ENCODE data around the gene ABCB1. TPM values are rescaled to one million over a fixed set of nuclear protein-coding genes. Genes with fewer than 3 reads are reported as not detected.
"Not testable (repeated sequence)": the region's sequence is repeated elsewhere in the genome, so short reads cannot be mapped to it uniquely, and the experiment has no call there.

The ABCB1 gene
- total RNA-seq, 1 experiment from 2014 or later, result 3.0 TPM

GRCh38 chr7:87598234-87599009 lies 2.3 kb downstream of the ABCB1 start:
- no peak for DNase-seq (ENCODE audit: low read depth in 1 of 2, low spot score in 2 of 2)
- Histone ChIP-seq H3K4me1 (replicated peaks) (peaks cover 12% of the 10 kb centered on the region), H3K4me3 (no peak overlapping the region), H3K27ac (no peak overlapping the region), H3K36me3 (no peaks in the 10 kb centered on the region), H3K9me3 (replicated peaks) (no peaks in the 10 kb centered on the region), H3K27me3 (replicated peaks) (peaks cover 45% of the 10 kb centered on the region)

DNA sequence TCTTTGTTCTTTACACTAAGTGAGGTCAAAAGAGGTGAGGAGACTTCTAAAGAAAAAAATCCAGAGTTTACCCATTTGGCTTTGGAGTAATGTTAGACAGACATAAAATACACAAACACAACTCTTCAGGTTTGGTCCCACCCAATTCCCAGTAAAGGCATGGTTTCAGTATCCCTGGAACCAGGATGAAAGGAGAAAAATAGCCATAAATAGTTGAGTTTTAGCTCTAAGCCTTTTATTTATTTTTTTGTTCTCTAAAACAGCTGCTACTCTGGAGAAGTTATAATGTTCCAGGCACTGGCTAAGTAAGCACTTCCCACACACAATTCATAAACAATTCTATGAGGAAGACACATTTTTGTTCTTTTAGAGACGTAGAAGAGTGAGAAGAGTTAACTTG lies 4.0 kb downstream of the ABCB1 start:
- H3K27me3 ChIP-seq (replicated peaks), result peaks cover 35% of the 10 kb centered on the region
- H3K36me3 ChIP-seq, result no peaks in the 10 kb centered on the region
- H3K4me3 ChIP-seq, result no peak overlapping the region
- peak in 1 of 2 experiments; percentile 19 for DNase-seq (ENCODE audit: low read depth in 1 of 2, low spot score in 2 of 2)
- peaks cover 12% of the 10 kb centered on the region for H3K4me1 ChIP-seq (replicated peaks)
- H3K9me3 ChIP-seq (replicated peaks), result no peaks in the 10 kb centered on the region
- no peak overlapping the region for H3K27ac ChIP-seq

GRCh38 chr7:87596136-87596535 lies 4.5 kb downstream of the ABCB1 start:
- H3K36me3 ChIP-seq, result no peaks in the 10 kb centered on the region
- peaks cover 30% of the 10 kb centered on the region for H3K27me3 ChIP-seq (replicated peaks)
- DNase-seq (ENCODE audit: low read depth in 1 of 2, low spot score in 2 of 2), result no peak
- peaks cover 12% of the 10 kb centered on the region for H3K4me1 ChIP-seq (replicated peaks)
- no peak overlapping the region for H3K4me3 ChIP-seq
- no peak overlapping the region for H3K27ac ChIP-seq
- no peaks in the 10 kb centered on the region for H3K9me3 ChIP-seq (replicated peaks)

DNA sequence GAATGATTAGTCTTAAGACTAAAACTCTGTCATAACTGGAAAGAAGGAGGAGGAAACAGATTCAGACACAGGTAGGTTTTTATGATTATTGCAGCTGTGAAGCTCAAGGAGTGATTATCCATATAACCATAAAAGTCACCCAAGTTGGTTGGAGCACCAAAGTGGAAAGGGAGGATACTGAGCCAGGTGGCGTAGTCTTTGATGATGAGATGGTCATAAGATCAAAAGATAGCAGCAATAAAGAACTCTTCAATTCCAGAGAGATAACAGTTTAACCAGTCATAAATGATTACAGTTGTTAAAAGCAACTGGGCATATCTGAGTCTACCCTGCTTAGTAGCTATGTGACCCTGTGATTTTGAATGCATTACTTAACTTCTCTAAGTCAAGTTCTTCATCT lies 8.4 kb downstream of the ABCB1 start:
- Histone ChIP-seq H3K27ac (no peak overlapping the region), H3K4me3 (no peak overlapping the region), H3K4me1 (replicated peaks) (0 out of 2 replicates have a peak, but pooled peaks cover 3% of the 10 kb centered on the region), H3K27me3 (replicated peaks) (peaks cover 4% of the 10 kb centered on the region), H3K36me3 (no peaks in the 10 kb centered on the region), H3K9me3 (replicated peaks) (no peaks in the 10 kb centered on the region)
- no peak for DNase-seq (ENCODE audit: low read depth in 1 of 2, low spot score in 2 of 2)

DNA sequence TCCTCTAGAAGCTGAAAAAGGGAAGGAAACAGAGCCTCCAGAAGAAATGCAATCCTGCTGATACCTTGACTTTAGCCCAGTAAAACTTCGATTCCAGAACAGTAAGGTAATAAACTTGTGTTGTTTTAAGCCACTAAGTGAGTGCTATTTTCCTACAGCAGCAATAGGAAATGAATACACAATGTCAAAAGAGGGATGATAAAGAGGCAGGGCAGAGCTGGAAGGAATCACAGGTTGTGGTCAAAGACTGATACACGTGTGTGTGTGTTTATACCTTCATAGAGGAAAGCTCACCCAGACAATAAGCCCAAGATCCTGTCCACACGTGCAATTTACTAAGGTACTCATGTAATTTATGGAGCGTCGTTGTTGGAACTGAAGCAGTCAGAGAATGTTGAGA lies 9.5 kb downstream of the ABCB1 start:
- no peak for DNase-seq (ENCODE audit: low read depth in 1 of 2, low spot score in 2 of 2)
- H3K36me3 ChIP-seq, result no peaks in the 10 kb centered on the region
- no peak overlapping the region for H3K4me3 ChIP-seq
- no peak overlapping the region for H3K27ac ChIP-seq
- H3K27me3 ChIP-seq (replicated peaks), result peaks cover 4% of the 10 kb centered on the region
- no peaks in the 10 kb centered on the region for H3K4me1 ChIP-seq (replicated peaks)
- no peaks in the 10 kb centered on the region for H3K9me3 ChIP-seq (replicated peaks)

- Histone ChIP-seq H3K27ac (no peak overlapping the region), H3K4me3 (no peak overlapping the region), H3K4me1 (replicated peaks) (no peaks in the 10 kb centered on the region), H3K36me3 (no peaks in the 10 kb centered on the region), H3K9me3 (replicated peaks) (no peaks in the 10 kb centered on the region), H3K27me3 (replicated peaks) (peaks cover 4% of the 10 kb centered on the region)
- DNase-seq (ENCODE audit: low read depth in 1 of 2, low spot score in 2 of 2), result no peak
These were observed 10.1 kb downstream of the ABCB1 start for GRCh38 chr7:87590578-87590977.

DNA sequence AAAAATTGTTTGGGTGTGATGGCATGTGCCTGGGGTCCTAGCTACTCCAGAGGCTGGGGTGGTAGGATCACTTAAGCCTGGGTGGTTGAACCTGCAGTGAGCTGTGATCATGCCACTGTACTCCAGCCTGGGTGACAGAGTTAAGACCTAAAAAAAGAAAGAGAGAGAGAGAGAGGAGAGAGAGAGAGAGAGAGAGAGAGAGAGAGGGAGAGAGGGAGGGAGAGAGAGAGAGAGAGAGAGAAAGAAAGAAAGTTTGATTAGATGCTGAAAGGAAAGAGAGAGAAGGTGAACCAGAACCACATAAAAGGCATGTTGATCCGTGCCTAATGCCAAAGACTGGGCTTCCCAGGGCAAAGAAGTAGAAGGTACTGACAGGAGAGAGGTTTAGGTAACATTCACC lies 11.1 kb downstream of the ABCB1 start:
- DNase-seq (ENCODE audit: low read depth in 1 of 2, low spot score in 2 of 2), result no peak
- no peak overlapping the region for H3K27ac ChIP-seq
- H3K36me3 ChIP-seq, result no peaks in the 10 kb centered on the region
- no peaks in the 10 kb centered on the region for H3K4me1 ChIP-seq (replicated peaks)
- no peaks in the 10 kb centered on the region for H3K9me3 ChIP-seq (replicated peaks)
- H3K4me3 ChIP-seq, result no peak overlapping the region
- H3K27me3 ChIP-seq (replicated peaks), result peaks cover 4% of the 10 kb centered on the region

- Histone ChIP-seq H3K27me3 (replicated peaks) (no peaks in the 10 kb centered on the region), H3K4me1 (replicated peaks) (no peaks in the 10 kb centered on the region), H3K36me3 (no peaks in the 10 kb centered on the region), H3K9me3 (replicated peaks) (no peaks in the 10 kb centered on the region), H3K27ac (no peak overlapping the region), H3K4me3 (no peak overlapping the region)
- no peak for DNase-seq (ENCODE audit: low read depth in 1 of 2, low spot score in 2 of 2)
These were observed 19.0 kb downstream of the ABCB1 start for GRCh38 chr7:87581723-87582122.

DNA sequence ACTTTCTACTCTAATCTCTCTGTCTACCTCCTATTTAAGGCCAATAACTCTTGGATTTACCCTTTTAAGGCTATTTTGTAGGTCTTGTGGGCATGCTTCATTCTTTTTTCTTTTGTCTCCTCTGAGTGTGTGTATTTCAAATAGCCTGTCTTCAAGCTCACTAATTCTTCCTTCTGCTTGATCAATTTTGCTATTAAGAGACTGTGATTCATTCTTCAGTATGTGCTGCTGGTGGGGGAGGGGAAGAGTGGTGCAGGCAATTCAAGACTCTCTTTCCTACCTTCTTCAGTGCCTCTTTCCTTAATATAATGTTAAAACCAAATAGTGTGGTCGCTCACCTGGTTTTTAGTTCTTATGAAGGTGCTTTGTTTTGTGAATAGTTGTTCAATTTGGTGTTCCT lies 20.0 kb downstream of the ABCB1 start:
- Histone ChIP-seq H3K9me3 (replicated peaks) (no peaks in the 10 kb centered on the region), H3K36me3 (no peaks in the 10 kb centered on the region), H3K4me3 (no peak overlapping the region), H3K4me1 (replicated peaks) (no peaks in the 10 kb centered on the region), H3K27me3 (replicated peaks) (no peaks in the 10 kb centered on the region), H3K27ac (no peak overlapping the region)
- DNase-seq (ENCODE audit: low read depth in 1 of 2, low spot score in 2 of 2), result no peak

DNA sequence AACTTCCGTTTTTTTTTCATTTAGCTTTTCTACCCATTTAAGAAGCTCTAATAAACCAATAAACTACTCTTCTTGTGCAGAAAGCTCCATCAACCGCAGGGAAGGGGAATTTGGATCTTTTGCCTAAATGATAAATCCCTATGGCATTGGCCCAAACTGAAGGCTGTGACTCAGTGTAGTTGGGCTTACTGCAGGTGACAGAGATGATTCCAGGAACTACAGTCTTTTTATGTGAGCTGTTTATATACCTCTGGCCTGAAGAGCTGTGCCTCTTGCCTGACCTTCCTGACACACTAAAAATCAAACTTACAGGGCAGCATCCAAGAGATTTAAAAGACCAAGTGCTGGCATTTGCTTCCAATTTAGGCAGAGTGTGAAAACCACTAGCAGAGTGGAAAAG lies 25.2 kb downstream of the ABCB1 start:
- Histone ChIP-seq H3K36me3 (no peaks in the 10 kb centered on the region), H3K27me3 (replicated peaks) (no peaks in the 10 kb centered on the region), H3K27ac (no peak overlapping the region), H3K4me3 (no peak overlapping the region), H3K9me3 (replicated peaks) (no peaks in the 10 kb centered on the region), H3K4me1 (replicated peaks) (peaks cover 16% of the 10 kb centered on the region)
- DNase-seq (ENCODE audit: low read depth in 1 of 2, low spot score in 2 of 2), result no peak

- peaks cover 23% of the 10 kb centered on the region for H3K4me1 ChIP-seq (replicated peaks)
- H3K27me3 ChIP-seq (replicated peaks), result no peaks in the 10 kb centered on the region
- no peak overlapping the region for H3K27ac ChIP-seq
- no peaks in the 10 kb centered on the region for H3K36me3 ChIP-seq
- peak in 1 of 2 experiments; percentile 34 for DNase-seq (ENCODE audit: low read depth in 1 of 2, low spot score in 2 of 2)
- H3K9me3 ChIP-seq (replicated peaks), result no peaks in the 10 kb centered on the region
- no peak overlapping the region for H3K4me3 ChIP-seq
These were observed 26.1 kb downstream of the ABCB1 start for GRCh38 chr7:87574630-87575029.

DNA sequence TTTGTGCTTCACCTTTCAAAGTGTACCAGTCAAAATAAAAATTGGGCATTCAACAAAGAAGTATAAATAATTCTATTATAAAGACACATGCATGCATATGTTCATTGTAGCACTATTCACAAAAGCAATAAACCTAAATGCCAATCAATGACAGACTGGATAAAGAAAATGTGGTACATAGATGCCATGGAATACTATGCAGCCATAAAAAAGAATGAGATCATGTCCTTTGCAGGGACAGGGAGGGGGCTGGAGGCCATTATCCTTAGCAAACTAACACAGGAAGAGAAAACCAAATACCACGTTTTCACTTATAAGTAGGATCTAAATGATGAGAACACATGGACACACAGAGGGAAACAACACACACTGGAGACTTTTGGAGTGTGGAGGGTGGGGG lies 28.2 kb downstream of the ABCB1 start:
- DNase-seq (ENCODE audit: low read depth in 1 of 2, low spot score in 2 of 2); H3K9me3 ChIP-seq (replicated peaks); H3K27ac ChIP-seq; H3K36me3 ChIP-seq; H3K27me3 ChIP-seq (replicated peaks); H3K4me3 ChIP-seq: not testable (repeated sequence)
- H3K4me1 ChIP-seq (replicated peaks), result peaks cover 25% of the 10 kb centered on the region

DNA sequence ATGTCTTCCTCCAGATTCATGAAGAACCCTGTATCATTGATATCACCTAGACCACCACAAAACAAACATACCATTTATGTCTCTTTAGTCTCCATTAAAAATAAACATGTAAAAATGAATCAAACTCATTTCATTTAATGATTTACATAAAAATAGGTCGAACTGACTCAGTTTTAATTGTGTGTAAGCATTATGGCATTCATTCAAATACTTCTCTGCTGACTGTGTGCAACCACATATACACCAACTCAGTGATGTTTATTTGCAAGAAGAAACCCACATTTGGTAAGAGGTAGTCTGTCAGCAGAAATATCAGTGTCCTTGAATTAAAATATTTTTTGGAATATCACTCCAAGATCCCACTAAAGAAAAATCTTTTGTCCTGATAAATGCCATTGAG lies 30.5 kb downstream of the ABCB1 start:
- peaks cover 25% of the 10 kb centered on the region for H3K4me1 ChIP-seq (replicated peaks)
- H3K27me3 ChIP-seq (replicated peaks), result no peaks in the 10 kb centered on the region
- H3K27ac ChIP-seq, result peak overlapping the region; percentile 44
- no peaks in the 10 kb centered on the region for H3K36me3 ChIP-seq
- peak in 1 of 2 experiments; percentile 84 for DNase-seq (ENCODE audit: low read depth in 1 of 2, low spot score in 2 of 2)
- H3K4me3 ChIP-seq, result no peak overlapping the region
- H3K9me3 ChIP-seq (replicated peaks), result no peaks in the 10 kb centered on the region

- H3K4me3 ChIP-seq, result no peak overlapping the region
- no peak for DNase-seq (ENCODE audit: low read depth in 1 of 2, low spot score in 2 of 2)
- peaks cover 22% of the 10 kb centered on the region for H3K4me1 ChIP-seq (replicated peaks)
- H3K27ac ChIP-seq, result no peak overlapping the region
- H3K27me3 ChIP-seq (replicated peaks), result no peaks in the 10 kb centered on the region
- no peaks in the 10 kb centered on the region for H3K9me3 ChIP-seq (replicated peaks)
- H3K36me3 ChIP-seq, result no peaks in the 10 kb centered on the region
These were observed 33.6 kb downstream of the ABCB1 start for GRCh38 chr7:87567052-87567451.

All from SJSA1 (cell line).